Inflammatory macrophage treated with lipopolysaccharide for 4 hours (primary cell): ENCODE results near the gene CDK2.
A peak's percentile ranks its signal among the peaks of the same experiment; 100 is the strongest.

Source experiments
- DNase-seq: peaks from one replicate; pipeline ENCODE4 v3.0.0-alpha.2; 2020

CDK2 gene

GRCh38 chr12:56017181-56017580, 50.6 kb downstream of the CDK2 start:
- DNase-seq = no peak

DNA sequence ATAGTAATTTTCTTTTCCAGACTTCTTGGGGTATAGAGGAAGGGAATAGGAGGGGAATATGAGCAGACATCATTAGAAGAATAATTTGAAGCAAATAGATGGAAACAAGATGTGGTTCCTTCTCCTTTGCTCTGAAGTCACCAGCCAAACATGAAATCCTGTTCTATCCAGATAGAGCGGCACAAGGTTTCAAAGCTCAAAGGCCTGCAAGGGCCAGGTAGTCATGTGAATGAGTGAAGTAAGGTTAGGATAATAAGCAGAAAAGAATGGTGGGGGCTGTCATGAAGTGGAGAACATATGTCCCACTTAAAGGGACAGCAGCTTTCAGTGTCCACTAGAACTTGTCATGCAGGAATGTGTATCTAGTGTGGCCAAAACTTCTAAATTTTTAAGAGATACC, 51.7 kb downstream of the CDK2 start:
- DNase-seq = no peak

DNA sequence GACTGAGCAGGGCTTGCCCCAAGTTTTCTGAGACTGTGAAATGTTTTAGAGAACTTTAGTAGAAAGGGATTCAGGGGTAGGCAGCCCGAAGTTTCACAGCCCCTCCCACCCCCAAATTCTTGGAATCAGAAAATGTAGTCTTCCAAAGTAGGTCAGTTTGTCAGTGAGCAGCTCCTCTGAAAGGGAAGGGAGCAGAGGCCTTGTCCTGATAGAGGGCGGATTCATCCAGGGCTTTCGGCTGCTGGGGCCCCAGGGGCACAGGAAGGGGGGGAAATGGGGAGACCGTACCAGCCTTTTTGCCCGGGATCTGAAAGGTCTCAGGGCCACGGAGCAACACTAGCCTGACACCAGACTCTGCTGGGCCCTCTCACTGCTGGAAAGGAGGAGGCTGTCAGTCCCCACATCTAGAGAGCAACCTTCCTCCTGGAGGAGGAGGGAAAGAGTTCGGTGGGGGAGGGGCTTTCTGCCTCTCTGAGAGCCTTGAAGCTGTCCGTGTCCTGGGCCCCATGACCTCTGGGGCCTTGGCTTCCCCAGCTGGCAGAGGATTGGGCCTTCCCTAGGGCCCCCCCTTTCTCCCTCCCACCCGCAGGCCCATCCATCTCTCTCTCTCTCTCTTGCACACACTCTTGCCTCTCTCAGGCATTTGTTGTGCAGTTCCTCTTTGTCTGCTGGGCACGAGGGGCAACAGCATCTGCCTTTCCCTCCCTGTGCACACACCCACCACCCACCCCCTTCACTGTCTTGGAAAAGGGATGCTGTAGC, 54.0 kb downstream of the CDK2 start, which contains the start of gene IKZF4:
Gene IKZF4, plus strand, starts transcription at position 621 of the 762 bp plus-strand sequence. CDS start 451 bp downstream, outside the sequence.
- peak; percentile 42 for DNase-seq

- no peak for DNase-seq
These were observed 55.4 kb downstream of the CDK2 start for GRCh38 chr12:56021889-56022497.
